Vagina (tissue), 2 donors: ENCODE results near the gene STK32B. TPM values are rescaled to one million over a fixed set of nuclear protein-coding genes. Genes with fewer than 3 reads are reported as not detected.

ENCODE experiments used
- DNase-seq, 2 donors: peaks; one replicate each; pipeline ENCODE4 v3.0.0-alpha.2; 2017; ENCODE audit errors: extremely low spot score in 2 of 2
- H3K27ac ChIP-seq: fragments of 200-600 bp; sonication (generic); one replicate; pipeline ENCODE4 v1.5.1; 2019
- H3K27me3 ChIP-seq: fragments of 200-600 bp; sonication (generic); one replicate; pipeline ENCODE4 v1.5.1; 2019
- H3K36me3 ChIP-seq, 2 donors: fragments of 200-600 bp; sonication (generic); one replicate each; pipeline ENCODE4 v1.5.1; 2017 to 2019
- H3K4me1 ChIP-seq: fragments of 200-600 bp; sonication (generic); one replicate; pipeline ENCODE4 v1.5.1; 2019
- H3K4me3 ChIP-seq, 2 donors: fragments of 200-600 bp; sonication (generic); 1 replicate in 1 of 2; 2 replicates in 1 of 2; pipeline ENCODE4 v1.5.1; 2016 to 2019
- H3K9me3 ChIP-seq: fragments of 200-600 bp; sonication (generic); one replicate; pipeline ENCODE4 v1.5.1; 2019
- POLR2A ChIP-seq, 2 donors: fragments of 450-650 bp; IDR thresholded peaks; one replicate each; pipeline ENCODE4 v1.6.1; 2017; ENCODE audit warnings: antibody characterized with exemption in 2 of 2, mild to moderate bottlenecking in 2 of 2, moderate library complexity in 2 of 2
- POLR2AphosphoS5 ChIP-seq, 2 donors: sonication (generic); formaldehyde crosslinking; IDR thresholded peaks; one replicate each; pipeline ENCODE4 v1.9.0; 2017; ENCODE audit warnings: antibody characterized with exemption in 2 of 2, mild to moderate bottlenecking in 2 of 2, low read depth in 1 of 2; ENCODE audit not compliant: insufficient read depth in 1 of 2
- intact Hi-C: fragments of 100-400 bp; cut with DNase I; formaldehyde crosslinking; loops from one replicate; pipeline ENCODE4 v1.15.1; 2023
- total RNA-seq: library from RNA; depleted of rRNA; stranded (reverse); fragments of >200 nt; gene quantifications from one replicate; pipeline ENCODE4 v1.2.3, GENCODE V29; 2016
- TF ChIP-seq, protein P1 (sequence below), 3 experiments: fragments of 450-650 bp in 2 of 3; fragments of 200-600 bp in 1 of 3; sonication (generic) in 1 of 3; IDR thresholded peaks; one replicate each; pipeline ENCODE4 v1.5.1; 2017 to 2019; ENCODE audit warnings: antibody characterized with exemption in 3 of 3, mild to moderate bottlenecking in 2 of 3, moderate library complexity in 2 of 3

The STK32B gene
- total RNA-seq, 1 donor from 2014 or later, result 6.4 TPM

DNA sequence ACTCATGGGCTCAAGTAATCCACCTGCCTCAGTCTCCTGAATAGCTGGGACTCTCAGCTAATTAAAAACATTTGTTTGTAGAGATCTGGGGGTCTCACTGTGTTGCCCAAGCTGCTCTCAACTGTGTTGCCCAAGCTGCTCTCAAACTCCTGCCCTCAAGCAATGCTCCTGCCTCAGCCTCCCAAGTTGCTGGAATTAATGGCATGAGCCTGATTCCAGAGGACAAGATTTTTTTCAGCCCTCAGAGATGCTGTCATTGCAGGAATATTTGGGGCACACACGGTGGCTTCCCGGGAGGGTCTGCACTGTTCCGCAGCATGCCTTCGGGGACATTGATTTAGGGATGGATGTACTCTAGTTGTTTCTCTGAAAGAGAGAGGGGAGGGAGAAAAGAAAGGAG, 49.7 kb downstream of the STK32B start:
- Histone ChIP-seq H3K9me3 (no peaks in the 10 kb centered on the region), H3K4me3 (no peak overlapping the region), H3K27me3 (no peaks in the 10 kb centered on the region), H3K27ac (no peak overlapping the region), H3K36me3 (no peaks in the 10 kb centered on the region), H3K4me1 (no peaks in the 10 kb centered on the region)
- intact Hi-C loops, result no loop called here
- no peak for DNase-seq
- TF ChIP-seq POLR2AphosphoS5 (IDR thresholded peaks at IDR 0.05; ENCODE audit: insufficient read depth in 1 of 2, low read depth in 1 of 2) (no peak), POLR2A (IDR thresholded peaks at IDR 0.05) (no peak)
- TF ChIP-seq, protein P1, sequence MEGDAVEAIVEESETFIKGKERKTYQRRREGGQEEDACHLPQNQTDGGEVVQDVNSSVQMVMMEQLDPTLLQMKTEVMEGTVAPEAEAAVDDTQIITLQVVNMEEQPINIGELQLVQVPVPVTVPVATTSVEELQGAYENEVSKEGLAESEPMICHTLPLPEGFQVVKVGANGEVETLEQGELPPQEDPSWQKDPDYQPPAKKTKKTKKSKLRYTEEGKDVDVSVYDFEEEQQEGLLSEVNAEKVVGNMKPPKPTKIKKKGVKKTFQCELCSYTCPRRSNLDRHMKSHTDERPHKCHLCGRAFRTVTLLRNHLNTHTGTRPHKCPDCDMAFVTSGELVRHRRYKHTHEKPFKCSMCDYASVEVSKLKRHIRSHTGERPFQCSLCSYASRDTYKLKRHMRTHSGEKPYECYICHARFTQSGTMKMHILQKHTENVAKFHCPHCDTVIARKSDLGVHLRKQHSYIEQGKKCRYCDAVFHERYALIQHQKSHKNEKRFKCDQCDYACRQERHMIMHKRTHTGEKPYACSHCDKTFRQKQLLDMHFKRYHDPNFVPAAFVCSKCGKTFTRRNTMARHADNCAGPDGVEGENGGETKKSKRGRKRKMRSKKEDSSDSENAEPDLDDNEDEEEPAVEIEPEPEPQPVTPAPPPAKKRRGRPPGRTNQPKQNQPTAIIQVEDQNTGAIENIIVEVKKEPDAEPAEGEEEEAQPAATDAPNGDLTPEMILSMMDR (IDR thresholded peaks at IDR 0.05), result no peak

DNA sequence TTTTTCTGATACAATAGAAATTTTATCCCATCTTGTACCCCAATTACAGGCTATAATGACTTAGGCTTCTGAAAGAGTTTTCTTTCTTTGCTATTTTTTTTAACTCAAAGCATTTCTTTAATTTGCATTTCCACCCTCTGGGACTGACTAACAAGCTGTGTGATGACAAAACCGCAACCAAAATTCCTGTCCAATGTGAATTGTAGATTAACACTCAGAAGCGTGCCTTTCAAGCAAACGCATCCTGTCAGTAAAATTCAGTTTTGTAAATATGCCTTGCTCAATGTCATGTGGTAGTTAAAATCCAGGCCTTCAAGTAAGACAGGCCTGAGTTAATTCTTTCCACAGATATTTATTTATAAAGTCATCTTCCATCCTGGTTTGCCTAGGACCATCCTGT, 50.3 kb downstream of the STK32B start:
- Histone ChIP-seq H3K27ac (no peak overlapping the region), H3K4me1 (no peaks in the 10 kb centered on the region)
- no peak for DNase-seq

DNA sequence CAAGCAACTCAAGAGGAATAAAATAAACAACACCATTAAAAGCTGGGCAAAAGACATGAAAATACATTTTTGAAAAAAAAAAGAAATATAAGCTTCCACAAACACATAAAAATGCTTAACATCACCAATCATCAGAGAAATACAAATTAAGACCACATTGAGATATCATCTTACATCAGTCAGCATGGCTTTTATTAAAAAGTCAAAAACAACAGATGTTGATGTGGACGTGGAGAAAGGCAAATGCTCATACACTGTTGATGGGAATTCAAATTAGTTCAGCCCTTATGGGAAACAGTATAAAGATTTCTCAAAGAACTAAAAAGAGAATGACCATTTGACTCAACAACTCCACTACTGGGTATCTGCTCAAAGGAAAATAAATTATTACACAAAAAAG, 59.6 kb downstream of the STK32B start:
- Histone ChIP-seq H3K4me3 (no peak overlapping the region), H3K36me3 (no peaks in the 10 kb centered on the region), H3K4me1 (no peaks in the 10 kb centered on the region), H3K9me3 (no peaks in the 10 kb centered on the region), H3K27ac (no peak overlapping the region), H3K27me3 (no peaks in the 10 kb centered on the region)
- no peak for DNase-seq
- TF ChIP-seq, protein P1 (IDR thresholded peaks at IDR 0.05), result no peak
- TF ChIP-seq POLR2A (IDR thresholded peaks at IDR 0.05) (no peak), POLR2AphosphoS5 (IDR thresholded peaks at IDR 0.05; ENCODE audit: insufficient read depth in 1 of 2, low read depth in 1 of 2) (no peak)
- intact Hi-C loops, result no loop called here

More for the DNA sequence above, 50.3 kb downstream of the STK32B start:
- Histone ChIP-seq H3K9me3 (no peaks in the 10 kb centered on the region), H3K27me3 (no peaks in the 10 kb centered on the region), H3K4me3 (no peak overlapping the region), H3K36me3 (no peaks in the 10 kb centered on the region)
- TF ChIP-seq, protein P1 (IDR thresholded peaks at IDR 0.05), result no peak
- intact Hi-C loops, result no loop called here

DNA sequence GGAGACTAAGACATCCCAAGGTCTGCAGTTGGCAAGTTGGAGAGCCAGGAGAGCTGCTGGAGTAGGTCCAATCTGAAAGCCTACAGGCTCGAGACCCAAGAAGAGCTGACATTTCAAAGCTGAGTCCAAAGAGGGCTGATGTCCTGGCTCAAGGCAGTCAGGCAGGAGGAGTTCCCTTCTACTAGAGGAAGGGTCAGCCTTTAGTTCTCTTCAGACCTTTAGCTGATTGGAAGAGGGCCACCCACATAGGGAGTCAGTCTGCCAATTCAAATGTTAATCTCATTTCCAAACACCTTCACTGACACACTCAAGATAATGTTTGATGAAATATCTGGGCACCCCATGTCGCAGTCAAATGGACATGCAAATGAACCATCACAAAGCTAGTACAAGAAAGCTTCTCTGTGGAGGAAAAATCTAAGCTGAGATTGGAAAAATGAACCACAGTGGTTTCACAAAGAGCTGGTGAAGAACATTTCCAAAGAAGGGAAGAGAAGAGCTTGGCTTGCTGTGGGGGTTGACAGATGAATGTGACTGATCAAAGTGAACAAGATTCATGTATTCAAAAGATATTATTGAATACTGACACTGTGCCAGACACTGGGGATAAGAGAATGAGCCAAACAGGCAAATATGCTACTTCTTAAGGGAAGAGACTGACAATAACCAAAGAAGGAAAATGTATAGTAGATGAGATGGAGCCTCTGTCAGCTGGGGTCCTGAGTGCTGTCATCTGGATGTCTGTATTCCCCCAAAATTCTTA, 61.2 kb downstream of the STK32B start:
- H3K27ac ChIP-seq, result no peak overlapping the region
- no peaks in the 10 kb centered on the region for H3K36me3 ChIP-seq
- H3K9me3 ChIP-seq, result no peaks in the 10 kb centered on the region
- no peak overlapping the region for H3K4me3 ChIP-seq
- TF ChIP-seq POLR2AphosphoS5 (IDR thresholded peaks at IDR 0.05; ENCODE audit: insufficient read depth in 1 of 2, low read depth in 1 of 2), result no peak
- TF ChIP-seq, protein P1 (IDR thresholded peaks at IDR 0.05), result no peak
- TF ChIP-seq POLR2A (IDR thresholded peaks at IDR 0.05), result no peak
- DNase-seq, result no peak
- intact Hi-C loops, result no loop called here
- no peaks in the 10 kb centered on the region for H3K4me1 ChIP-seq
- no peaks in the 10 kb centered on the region for H3K27me3 ChIP-seq

DNA sequence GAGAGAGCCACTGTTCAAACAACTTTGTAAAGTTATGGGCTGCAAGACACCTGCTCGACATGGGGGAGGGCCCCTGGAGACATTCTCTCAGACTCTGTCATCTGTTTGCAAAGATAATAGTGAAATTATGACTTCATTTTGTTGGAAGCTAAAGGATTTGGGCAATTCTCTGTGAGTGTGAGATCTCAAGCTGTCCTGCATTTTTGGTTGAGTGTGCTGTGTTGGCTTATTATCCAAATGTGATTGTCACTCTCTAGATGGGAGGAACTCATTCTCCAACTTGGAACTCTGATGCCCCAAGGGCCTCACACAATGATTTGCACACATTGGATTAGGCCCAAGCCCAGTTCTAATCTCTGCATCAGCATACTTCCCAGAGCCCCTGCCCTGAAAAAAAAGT, 63.7 kb downstream of the STK32B start:
- H3K36me3 ChIP-seq, result no peaks in the 10 kb centered on the region
- H3K27me3 ChIP-seq, result no peaks in the 10 kb centered on the region
- TF ChIP-seq, protein P1 (IDR thresholded peaks at IDR 0.05), result no peak
- TF ChIP-seq POLR2AphosphoS5 (IDR thresholded peaks at IDR 0.05; ENCODE audit: insufficient read depth in 1 of 2, low read depth in 1 of 2) (no peak), POLR2A (IDR thresholded peaks at IDR 0.05) (no peak)
- DNase-seq, result no peak
- H3K4me1 ChIP-seq, result no peaks in the 10 kb centered on the region
- no peaks in the 10 kb centered on the region for H3K9me3 ChIP-seq
- intact Hi-C loops, result no loop called here
- H3K27ac ChIP-seq, result no peak overlapping the region
- no peak overlapping the region for H3K4me3 ChIP-seq
